Measurements from ENCODE around the gene ARMH3. TPM values are rescaled to one million over a fixed set of nuclear protein-coding genes. Genes with fewer than 3 reads are reported as not detected.
"Not testable (repeated sequence)": the region's sequence is repeated elsewhere in the genome, so short reads cannot be mapped to it uniquely, and the experiment has no call there.

ARMH3 gene
- total RNA-seq, 1 donor from 2014 or later: 28.2 TPM

DNA sequence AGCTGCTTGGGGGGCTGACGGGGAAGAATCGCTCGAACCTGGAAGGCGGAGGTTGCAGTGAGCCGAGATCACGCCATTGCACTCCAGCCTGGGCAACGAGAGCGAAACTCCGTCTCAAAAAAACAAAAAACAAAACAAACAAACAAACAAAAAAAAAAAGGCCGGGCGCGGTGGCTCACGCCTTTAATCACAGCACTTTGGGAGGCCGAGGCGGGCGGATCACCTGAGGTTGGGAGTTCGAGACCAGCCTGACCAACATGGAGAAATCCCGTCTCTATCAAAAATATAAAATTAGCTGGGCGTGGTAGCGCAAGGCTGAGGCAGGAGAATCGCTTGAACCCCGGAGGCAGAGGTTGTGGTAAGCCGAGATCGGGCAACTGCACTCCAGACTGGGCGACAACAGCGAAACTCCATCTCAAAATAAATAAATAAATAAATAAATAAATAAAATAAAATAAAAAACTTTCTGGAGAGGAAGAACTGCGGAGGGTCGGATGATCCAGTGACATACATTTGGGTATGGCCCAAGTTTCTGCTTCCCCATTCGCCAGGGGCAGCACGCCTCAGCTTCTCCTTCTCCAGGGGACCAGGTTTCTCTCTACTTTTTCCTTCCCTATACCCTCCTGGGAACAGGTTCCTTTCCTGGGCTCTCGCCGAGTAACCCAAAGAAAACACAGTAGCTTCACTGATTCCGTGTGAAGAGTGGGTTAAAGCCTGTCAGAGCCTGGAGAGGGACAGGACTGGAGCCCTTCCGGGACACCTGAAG, 909 bp downstream of the ARMH3 start:
- DNase-seq (ENCODE audit: low spot score): peak; percentile 30

DNA sequence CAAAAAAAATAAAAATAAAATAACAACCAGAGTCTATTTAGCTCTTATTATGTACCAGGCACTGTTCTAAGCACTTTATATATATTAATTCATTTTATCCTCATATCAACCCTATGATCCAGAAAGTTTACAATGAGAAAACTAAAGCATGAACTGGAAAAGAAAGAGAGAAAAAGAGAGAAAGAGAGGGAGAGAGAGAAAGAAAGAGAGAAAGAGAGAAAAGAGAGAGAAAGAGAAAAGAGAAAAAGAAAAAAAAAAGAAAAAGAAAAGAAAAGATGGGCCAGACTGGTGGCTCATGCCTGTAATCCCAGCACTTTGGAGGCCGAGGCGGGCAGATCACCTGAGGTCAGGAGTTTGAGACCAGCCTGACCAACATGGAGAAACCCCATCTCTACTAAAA, 9.9 kb downstream of the ARMH3 start:
- DNase-seq (ENCODE audit: low spot score): no peak

- no peak for DNase-seq (ENCODE audit: low spot score)
These were observed 10.7 kb downstream of the ARMH3 start for GRCh38 chr10:102045292-102045691.

DNA sequence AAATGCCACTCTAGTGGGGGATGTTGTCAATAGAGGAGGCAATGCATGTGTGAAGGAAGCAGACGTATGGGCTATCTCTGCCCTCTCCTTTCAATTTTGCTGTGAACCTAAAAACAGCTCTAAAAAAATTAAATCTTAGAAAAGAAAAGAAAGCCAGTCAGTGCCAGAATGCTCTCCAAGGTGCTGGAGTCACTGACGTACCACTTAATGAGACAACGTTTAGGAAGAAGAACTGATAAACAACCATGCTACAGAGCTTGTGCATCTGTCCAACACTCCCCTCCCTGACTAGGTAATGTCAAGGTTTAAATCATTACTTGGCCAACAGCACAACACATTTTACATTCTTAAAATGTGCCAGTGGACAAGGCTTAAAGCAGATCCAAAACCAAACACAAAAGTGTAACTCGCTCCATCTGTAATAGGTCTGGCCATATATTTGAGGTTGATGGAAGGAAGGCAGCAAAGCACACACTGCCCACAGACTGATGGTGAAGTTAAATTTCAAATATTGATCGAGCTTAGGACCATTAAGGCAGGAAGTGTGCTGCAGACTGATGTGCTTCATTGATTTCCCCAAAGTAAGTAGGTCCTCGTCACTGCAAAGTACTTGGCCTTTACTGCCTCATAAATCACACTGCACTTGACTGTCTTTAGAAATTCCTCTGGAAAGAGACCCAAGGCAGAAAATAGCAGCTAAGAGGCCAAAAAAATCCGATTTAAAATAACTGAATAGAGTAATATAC, 15.5 kb downstream of the ARMH3 start:
- DNase-seq (ENCODE audit: low spot score): no peak

- no peak for DNase-seq (ENCODE audit: low spot score)
These were observed 17.6 kb downstream of the ARMH3 start for GRCh38 chr10:102038410-102038809.

- DNase-seq (ENCODE audit: low spot score): not testable (repeated sequence)
These were observed 20.2 kb downstream of the ARMH3 start for GRCh38 chr10:102035807-102036206.

GRCh38 chr10:102033787-102034186, 22.2 kb downstream of the ARMH3 start:
- DNase-seq (ENCODE audit: low spot score): no peak

DNA sequence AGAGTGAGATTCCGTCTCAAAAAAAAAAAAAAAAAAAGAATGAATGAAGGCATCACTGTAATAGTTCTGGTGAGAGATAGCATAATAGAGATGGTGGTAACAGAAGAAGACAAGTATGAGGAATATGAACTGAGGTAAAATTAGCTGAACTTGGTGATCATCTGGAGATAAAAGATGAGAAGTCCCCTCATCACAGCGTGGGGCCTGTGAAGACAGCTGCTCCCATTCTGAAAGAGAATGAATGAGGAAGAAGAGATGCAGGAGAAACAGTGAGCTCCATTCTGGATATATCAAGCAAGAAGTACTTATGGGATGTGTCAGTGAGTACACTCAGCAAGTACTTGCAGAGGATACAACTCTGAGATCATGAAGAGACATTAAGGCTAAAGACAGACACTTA, 28.7 kb downstream of the ARMH3 start:
- no peak for DNase-seq (ENCODE audit: low spot score)

DNA sequence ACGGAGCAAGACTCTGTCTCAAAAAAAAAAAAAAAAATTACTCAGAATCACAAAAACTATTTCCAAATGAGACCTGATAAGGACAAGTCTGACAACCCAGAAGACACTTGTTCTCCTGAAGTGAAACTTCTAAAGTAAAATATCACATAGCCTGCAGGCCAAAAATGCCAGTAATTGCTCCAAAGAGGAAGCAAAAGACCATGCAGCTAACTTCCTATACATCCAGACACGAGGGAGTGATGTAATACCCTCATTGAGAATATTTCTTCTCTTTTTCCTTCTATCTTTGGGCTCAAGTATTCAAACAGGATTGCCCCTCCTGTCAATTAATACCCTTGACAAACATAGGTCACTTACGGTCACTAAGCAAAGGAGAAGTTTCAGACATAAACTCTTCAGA, 31.2 kb downstream of the ARMH3 start:
- DNase-seq (ENCODE audit: low spot score): no peak

DNA sequence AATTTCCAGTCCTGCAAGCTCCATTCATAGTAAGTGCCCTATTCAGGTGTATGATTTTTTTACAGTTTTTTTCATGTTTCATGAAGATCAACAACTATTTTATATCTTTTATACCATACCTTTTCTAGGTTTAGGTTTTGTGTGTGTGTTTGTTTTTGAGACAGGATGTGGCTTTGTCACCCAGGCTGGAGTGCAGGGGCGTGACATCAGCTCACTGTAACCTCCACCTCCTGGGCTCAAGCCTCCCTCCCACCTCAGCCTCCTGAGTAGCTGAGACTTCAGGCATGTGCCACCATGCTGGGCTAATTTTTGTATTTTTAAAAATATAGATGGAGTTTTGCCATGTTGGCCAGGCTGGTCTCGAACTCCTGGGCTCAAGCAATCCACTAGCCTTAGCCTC, 35.0 kb downstream of the ARMH3 start:
- no peak for DNase-seq (ENCODE audit: low spot score)

DNA sequence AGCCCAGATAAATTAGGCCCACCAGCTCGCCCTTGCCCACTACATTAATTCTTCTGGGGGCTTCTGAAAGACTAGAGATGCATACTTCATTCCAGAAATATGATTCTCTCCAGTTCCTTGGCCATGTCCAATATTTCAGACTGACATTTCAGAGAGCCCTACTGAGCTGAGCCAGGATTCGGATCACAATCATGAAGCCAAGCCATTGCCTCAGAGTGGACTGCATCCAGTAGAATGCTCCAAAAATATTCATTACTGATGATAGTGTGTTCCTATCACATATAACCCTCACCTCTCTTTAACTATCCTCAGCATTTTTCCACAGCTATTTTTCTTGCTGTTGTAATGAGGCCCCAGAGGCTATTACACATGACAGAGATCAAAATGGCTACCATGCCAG, 38.7 kb downstream of the ARMH3 start:
- DNase-seq (ENCODE audit: low spot score): no peak

- no peak for DNase-seq (ENCODE audit: low spot score)
These were observed 39.6 kb downstream of the ARMH3 start for GRCh38 chr10:102016416-102016815.

- DNase-seq (ENCODE audit: low spot score): no peak
These were observed 45.0 kb downstream of the ARMH3 start for GRCh38 chr10:102010961-102011360.

- DNase-seq (ENCODE audit: low spot score): no peak
These were observed 46.1 kb downstream of the ARMH3 start for GRCh38 chr10:102009801-102010425.

GRCh38 chr10:102007796-102008195, 48.2 kb downstream of the ARMH3 start:
- no peak for DNase-seq (ENCODE audit: low spot score)

GRCh38 chr10:102007031-102007430, 48.9 kb downstream of the ARMH3 start:
- not testable (repeated sequence) for DNase-seq (ENCODE audit: low spot score)

- DNase-seq (ENCODE audit: low spot score): no peak
These were observed 51.6 kb downstream of the ARMH3 start for GRCh38 chr10:102004376-102004775.

- DNase-seq (ENCODE audit: low spot score): no peak
These were observed 52.4 kb downstream of the ARMH3 start for GRCh38 chr10:102003541-102003940.

DNA sequence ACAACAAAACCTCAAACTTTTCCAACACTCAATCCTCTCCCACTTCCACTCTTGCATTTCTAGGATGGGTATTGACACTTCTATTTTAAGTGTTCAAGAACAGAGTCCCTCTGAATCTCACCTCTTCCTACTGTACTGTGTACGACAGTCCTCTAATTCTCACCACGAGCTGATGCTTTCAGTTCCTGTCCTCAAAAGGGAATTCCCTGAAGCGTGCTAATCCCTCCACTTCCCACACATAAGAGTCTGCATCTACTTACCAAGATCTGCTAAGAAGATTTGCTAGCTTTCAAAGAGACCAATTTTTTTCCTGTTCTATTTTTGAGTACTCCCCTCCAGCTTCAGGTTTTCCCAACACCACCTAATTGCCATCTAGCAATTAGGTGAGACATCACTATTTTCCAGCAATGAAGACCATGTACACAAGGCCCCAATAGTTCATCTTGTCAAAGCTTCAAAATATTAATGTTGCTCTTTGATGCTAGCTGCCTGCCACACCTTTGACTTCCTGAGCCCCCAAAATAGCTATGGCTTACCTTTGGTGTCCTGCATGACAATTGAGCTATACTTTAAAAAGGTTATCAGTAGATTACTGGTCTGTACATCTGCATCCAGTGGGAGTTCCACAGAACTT, 54.4 kb downstream of the ARMH3 start:
- DNase-seq (ENCODE audit: low spot score): no peak

- no peak for DNase-seq (ENCODE audit: low spot score)
These were observed 58.2 kb downstream of the ARMH3 start for GRCh38 chr10:101997803-101998202.

GRCh38 chr10:101995451-101996063, 60.4 kb downstream of the ARMH3 start:
- DNase-seq (ENCODE audit: low spot score): no peak
